Stimulated activated memory B cell treated with anti-CD40 and anti-IgM and Interleukin-4, amounts not matched to agents 10 μg/mL and 1 μg/mL and 100 μg/mL, for 72 hours (primary cell): ENCODE measurements around the gene TSKU.

ENCODE experiments used
- ATAC-seq: fragments of 150-1000 bp; cut with Tn5 transposase; 2 replicates; pipeline ENCODE4 v1.10.0; 2021
- H3K27ac Mint-ChIP-seq: one replicate; pipeline ENCODE4 v1.8.0; 2022; ENCODE audit warnings: mild to moderate bottlenecking, mixed read lengths
- H3K27me3 Mint-ChIP-seq: one replicate; pipeline ENCODE4 v1.8.0; 2022; ENCODE audit warnings: mixed read lengths
- H3K36me3 Mint-ChIP-seq: one replicate; pipeline ENCODE4 v1.8.0; 2022; ENCODE audit warnings: mixed read lengths
- H3K4me1 Mint-ChIP-seq: one replicate; pipeline ENCODE4 v1.8.0; 2022; ENCODE audit warnings: mixed read lengths
- H3K4me3 Mint-ChIP-seq: one replicate; pipeline ENCODE4 v1.8.0; 2022; ENCODE audit warnings: mild to moderate bottlenecking, moderate library complexity, mixed read lengths
- H3K9me3 Mint-ChIP-seq: one replicate; pipeline ENCODE4 v1.8.0; 2022; ENCODE audit warnings: mixed read lengths

TSKU gene

GRCh38 chr11:76797341-76798201 lies 14.4 kb downstream of the TSKU start:
- peaks cover 14% of the 10 kb centered on the region for H3K27me3 Mint-ChIP-seq
- H3K4me3 Mint-ChIP-seq: no peak overlapping the region

GRCh38 chr11:76798202-76798581 lies 15.0 kb downstream of the TSKU start:
- no peak for ATAC-seq
- Mint-ChIP-seq H3K4me3 (no peak overlapping the region), H3K27me3 (peaks cover 14% of the 10 kb centered on the region), H3K36me3 (no peaks in the 10 kb centered on the region), H3K27ac (no peak overlapping the region), H3K9me3 (no peaks in the 10 kb centered on the region), H3K4me1 (peaks cover 16% of the 10 kb centered on the region)

More at GRCh38 chr11:76797341-76798201, 14.4 kb downstream of the TSKU start:
- no peak overlapping the region for H3K27ac Mint-ChIP-seq
- no peaks in the 10 kb centered on the region for H3K36me3 Mint-ChIP-seq
- H3K4me1 Mint-ChIP-seq: peaks cover 16% of the 10 kb centered on the region
- no peak for ATAC-seq
- H3K9me3 Mint-ChIP-seq: no peaks in the 10 kb centered on the region

GRCh38 chr11:76798671-76799065 lies 15.5 kb downstream of the TSKU start:
- Mint-ChIP-seq H3K9me3 (no peaks in the 10 kb centered on the region), H3K36me3 (no peaks in the 10 kb centered on the region), H3K27me3 (peaks cover 15% of the 10 kb centered on the region), H3K4me3 (peak overlapping the region; percentile 54), H3K27ac (no peak overlapping the region), H3K4me1 (peaks cover 16% of the 10 kb centered on the region)
- ATAC-seq: no peak

- no peaks in the 10 kb centered on the region for H3K9me3 Mint-ChIP-seq
- peaks cover 20% of the 10 kb centered on the region for H3K27me3 Mint-ChIP-seq
- H3K4me1 Mint-ChIP-seq: peaks cover 16% of the 10 kb centered on the region
- ATAC-seq: peak; percentile 87
- H3K4me3 Mint-ChIP-seq: peak overlapping the region; percentile 54
- no peak overlapping the region for H3K27ac Mint-ChIP-seq
- no peaks in the 10 kb centered on the region for H3K36me3 Mint-ChIP-seq
Measured at GRCh38 chr11:76799066-76799804, 16.1 kb downstream of the TSKU start.

- H3K27ac Mint-ChIP-seq: no peak overlapping the region
Measured at GRCh38 chr11:76800466-76801200, 17.5 kb downstream of the TSKU start.

GRCh38 chr11:76801225-76801624 lies 18.1 kb downstream of the TSKU start:
- no peaks in the 10 kb centered on the region for H3K9me3 Mint-ChIP-seq
- no peak for ATAC-seq
- peaks cover 16% of the 10 kb centered on the region for H3K4me1 Mint-ChIP-seq

More at GRCh38 chr11:76800466-76801200, 17.5 kb downstream of the TSKU start:
- no peaks in the 10 kb centered on the region for H3K36me3 Mint-ChIP-seq
- no peaks in the 10 kb centered on the region for H3K9me3 Mint-ChIP-seq
- ATAC-seq: no peak
- peaks cover 33% of the 10 kb centered on the region for H3K27me3 Mint-ChIP-seq
- peaks cover 16% of the 10 kb centered on the region for H3K4me1 Mint-ChIP-seq
- H3K4me3 Mint-ChIP-seq: no peak overlapping the region

GRCh38 chr11:76801736-76802135 lies 18.6 kb downstream of the TSKU start:
- Mint-ChIP-seq H3K36me3 (no peaks in the 10 kb centered on the region), H3K27me3 (peaks cover 44% of the 10 kb centered on the region), H3K9me3 (no peaks in the 10 kb centered on the region), H3K4me3 (no peak overlapping the region), H3K4me1 (peaks cover 20% of the 10 kb centered on the region), H3K27ac (no peak overlapping the region)
- no peak for ATAC-seq

More at GRCh38 chr11:76801225-76801624, 18.1 kb downstream of the TSKU start:
- Mint-ChIP-seq H3K4me3 (no peak overlapping the region), H3K27me3 (peaks cover 39% of the 10 kb centered on the region), H3K36me3 (no peaks in the 10 kb centered on the region), H3K27ac (no peak overlapping the region)

GRCh38 chr11:76802151-76802550 lies 19.0 kb downstream of the TSKU start:
- Mint-ChIP-seq H3K27me3 (peaks cover 49% of the 10 kb centered on the region), H3K27ac (no peak overlapping the region), H3K36me3 (no peaks in the 10 kb centered on the region), H3K4me1 (peaks cover 23% of the 10 kb centered on the region), H3K4me3 (no peak overlapping the region), H3K9me3 (no peaks in the 10 kb centered on the region)
- no peak for ATAC-seq

- H3K4me1 Mint-ChIP-seq: peaks cover 27% of the 10 kb centered on the region
- H3K27me3 Mint-ChIP-seq: peaks cover 53% of the 10 kb centered on the region
- ATAC-seq: no peak
- H3K9me3 Mint-ChIP-seq: no peaks in the 10 kb centered on the region
- no peak overlapping the region for H3K4me3 Mint-ChIP-seq
- no peak overlapping the region for H3K27ac Mint-ChIP-seq
- H3K36me3 Mint-ChIP-seq: no peaks in the 10 kb centered on the region
Measured at GRCh38 chr11:76802621-76803020, 19.5 kb downstream of the TSKU start.

- ATAC-seq: no peak
- H3K36me3 Mint-ChIP-seq: no peaks in the 10 kb centered on the region
- no peak overlapping the region for H3K27ac Mint-ChIP-seq
- H3K27me3 Mint-ChIP-seq: peaks cover 57% of the 10 kb centered on the region
- no peaks in the 10 kb centered on the region for H3K9me3 Mint-ChIP-seq
- peaks cover 29% of the 10 kb centered on the region for H3K4me1 Mint-ChIP-seq
- H3K4me3 Mint-ChIP-seq: no peak overlapping the region
Measured at GRCh38 chr11:76803023-76803422, 19.9 kb downstream of the TSKU start.

- no peaks in the 10 kb centered on the region for H3K9me3 Mint-ChIP-seq
- peaks cover 67% of the 10 kb centered on the region for H3K27me3 Mint-ChIP-seq
- H3K27ac Mint-ChIP-seq: no peak overlapping the region
- peaks cover 25% of the 10 kb centered on the region for H3K4me1 Mint-ChIP-seq
- ATAC-seq: no peak
- H3K4me3 Mint-ChIP-seq: no peak overlapping the region
- H3K36me3 Mint-ChIP-seq: no peaks in the 10 kb centered on the region
Measured at GRCh38 chr11:76803811-76804600, 20.9 kb downstream of the TSKU start.

- peaks cover 16% of the 10 kb centered on the region for H3K4me1 Mint-ChIP-seq
- ATAC-seq: peak; percentile 4
- H3K4me3 Mint-ChIP-seq: no peak overlapping the region
- no peaks in the 10 kb centered on the region for H3K36me3 Mint-ChIP-seq
- peaks cover 65% of the 10 kb centered on the region for H3K27me3 Mint-ChIP-seq
- no peaks in the 10 kb centered on the region for H3K9me3 Mint-ChIP-seq
- H3K27ac Mint-ChIP-seq: no peak overlapping the region
Measured at GRCh38 chr11:76805206-76805913, 22.2 kb downstream of the TSKU start.

- Mint-ChIP-seq H3K36me3 (no peaks in the 10 kb centered on the region), H3K4me1 (peaks cover 19% of the 10 kb centered on the region), H3K27me3 (peaks cover 66% of the 10 kb centered on the region), H3K9me3 (no peaks in the 10 kb centered on the region), H3K27ac (no peak overlapping the region), H3K4me3 (no peak overlapping the region)
- ATAC-seq: no peak
Measured at GRCh38 chr11:76806131-76806530, 23.0 kb downstream of the TSKU start.

- Mint-ChIP-seq H3K27me3 (peaks cover 66% of the 10 kb centered on the region), H3K9me3 (no peaks in the 10 kb centered on the region), H3K36me3 (no peaks in the 10 kb centered on the region), H3K27ac (no peak overlapping the region), H3K4me1 (peaks cover 19% of the 10 kb centered on the region), H3K4me3 (no peak overlapping the region)
- no peak for ATAC-seq
Measured at GRCh38 chr11:76806608-76807205, 23.6 kb downstream of the TSKU start.
